VCaP (cell line): Measurements from ENCODE around the gene CLEC4E.
"Not testable (repeated sequence)": the region's sequence is repeated elsewhere in the genome, so short reads cannot be mapped to it uniquely, and the experiment has no call there.

Experiments
- H3K27ac ChIP-seq: fragments of 450-650 bp; 2 replicates; pipeline ENCODE4 v1.5.1; 2017
- TF ChIP-seq, protein P1 (sequence below): fragments of 450-650 bp; conservative IDR thresholded peaks from 2 replicates; pipeline ENCODE4 v1.5.1; 2017; ENCODE audit warnings: mild to moderate bottlenecking, moderate library complexity

CLEC4E gene

DNA sequence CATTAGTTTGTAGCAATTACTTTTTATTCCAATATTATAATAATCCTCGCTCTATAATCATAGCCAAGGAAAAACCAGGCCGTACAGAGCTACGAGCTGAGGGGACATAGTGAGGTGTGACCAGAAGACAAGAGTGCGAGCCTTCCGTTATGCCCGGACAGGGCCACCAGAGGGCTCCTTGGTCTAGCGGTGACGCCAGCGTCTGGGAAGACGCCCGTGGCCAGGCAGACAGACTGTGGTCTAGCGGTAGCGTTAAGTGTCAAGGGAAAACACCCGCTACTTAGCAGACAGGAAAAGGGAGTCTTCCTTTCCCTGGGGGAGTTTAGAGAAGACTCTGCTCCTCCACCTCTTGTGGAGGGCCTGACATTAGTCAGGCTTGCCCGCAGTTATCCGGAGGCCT, 2.9 kb downstream of the CLEC4E start:
- TF ChIP-seq, protein P1, sequence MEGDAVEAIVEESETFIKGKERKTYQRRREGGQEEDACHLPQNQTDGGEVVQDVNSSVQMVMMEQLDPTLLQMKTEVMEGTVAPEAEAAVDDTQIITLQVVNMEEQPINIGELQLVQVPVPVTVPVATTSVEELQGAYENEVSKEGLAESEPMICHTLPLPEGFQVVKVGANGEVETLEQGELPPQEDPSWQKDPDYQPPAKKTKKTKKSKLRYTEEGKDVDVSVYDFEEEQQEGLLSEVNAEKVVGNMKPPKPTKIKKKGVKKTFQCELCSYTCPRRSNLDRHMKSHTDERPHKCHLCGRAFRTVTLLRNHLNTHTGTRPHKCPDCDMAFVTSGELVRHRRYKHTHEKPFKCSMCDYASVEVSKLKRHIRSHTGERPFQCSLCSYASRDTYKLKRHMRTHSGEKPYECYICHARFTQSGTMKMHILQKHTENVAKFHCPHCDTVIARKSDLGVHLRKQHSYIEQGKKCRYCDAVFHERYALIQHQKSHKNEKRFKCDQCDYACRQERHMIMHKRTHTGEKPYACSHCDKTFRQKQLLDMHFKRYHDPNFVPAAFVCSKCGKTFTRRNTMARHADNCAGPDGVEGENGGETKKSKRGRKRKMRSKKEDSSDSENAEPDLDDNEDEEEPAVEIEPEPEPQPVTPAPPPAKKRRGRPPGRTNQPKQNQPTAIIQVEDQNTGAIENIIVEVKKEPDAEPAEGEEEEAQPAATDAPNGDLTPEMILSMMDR = peak; percentile 52

DNA sequence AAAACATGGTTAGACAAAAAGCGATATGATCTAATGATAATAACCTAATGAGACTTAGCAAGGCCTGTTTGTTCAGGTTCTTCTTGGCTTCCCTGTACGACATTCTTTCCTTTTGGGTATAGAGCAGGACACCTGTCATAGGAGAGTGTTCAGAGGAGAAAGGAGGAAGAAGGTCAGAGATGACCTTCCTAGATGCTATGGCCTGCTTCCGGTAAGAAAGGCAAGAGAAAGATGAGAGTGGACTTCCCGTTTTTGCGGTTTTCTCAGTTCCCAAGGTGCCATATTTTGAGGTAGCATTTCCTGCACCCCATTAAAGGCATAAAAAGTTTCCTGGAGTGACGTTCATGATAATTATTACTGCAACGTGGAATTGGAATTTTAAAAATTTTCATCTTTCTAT, 8.7 kb downstream of the CLEC4E start:
- TF ChIP-seq, protein P1 = no peak
- no peak overlapping the region for H3K27ac ChIP-seq

More for the DNA sequence above, 2.9 kb downstream of the CLEC4E start:
- not testable (repeated sequence) for H3K27ac ChIP-seq

DNA sequence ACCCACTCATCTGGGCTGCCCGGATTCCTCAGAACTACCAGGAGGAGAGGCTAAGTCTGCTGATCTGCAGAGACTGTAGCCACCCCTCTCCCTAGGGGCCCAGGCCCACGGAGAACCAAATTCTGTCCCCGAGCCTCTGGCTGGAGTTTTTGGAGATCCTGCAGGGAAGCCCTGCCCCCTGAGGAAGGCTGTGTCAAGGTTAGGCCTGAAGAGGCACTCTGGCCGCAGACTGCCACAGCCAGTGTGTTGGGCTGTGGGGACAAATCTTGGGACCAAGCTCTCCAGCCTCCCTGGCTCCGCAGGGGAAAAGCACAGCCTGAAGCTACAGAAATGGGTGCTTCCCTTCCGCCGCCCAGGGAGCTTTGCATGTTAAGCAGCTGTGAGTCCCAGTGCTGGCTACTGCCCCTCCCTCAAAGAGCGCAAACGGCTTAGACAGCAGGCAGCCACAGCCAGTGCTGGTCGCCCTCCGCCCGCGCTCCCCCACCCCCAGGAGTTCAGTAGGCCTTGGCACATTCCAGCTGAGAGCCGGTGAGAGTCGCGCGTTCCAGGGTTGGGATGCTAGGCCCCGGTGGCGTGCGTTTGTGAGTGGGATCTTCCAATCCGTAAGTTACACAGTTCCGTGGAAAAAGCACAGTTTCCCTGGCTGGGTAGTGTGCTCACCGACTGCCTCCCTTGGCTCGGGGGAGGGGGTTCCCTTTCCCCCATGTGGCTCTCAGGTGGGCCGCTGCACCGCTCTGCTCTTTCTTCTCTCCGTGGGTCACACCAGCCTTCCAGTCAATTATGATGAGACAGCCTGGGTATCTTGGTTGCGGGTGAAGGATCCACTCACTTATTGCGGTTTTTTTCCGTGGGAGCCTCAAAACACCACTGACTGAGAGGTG, 13.2 kb downstream of the CLEC4E start:
- TF ChIP-seq, protein P1 = no peak
- no peak overlapping the region for H3K27ac ChIP-seq

DNA sequence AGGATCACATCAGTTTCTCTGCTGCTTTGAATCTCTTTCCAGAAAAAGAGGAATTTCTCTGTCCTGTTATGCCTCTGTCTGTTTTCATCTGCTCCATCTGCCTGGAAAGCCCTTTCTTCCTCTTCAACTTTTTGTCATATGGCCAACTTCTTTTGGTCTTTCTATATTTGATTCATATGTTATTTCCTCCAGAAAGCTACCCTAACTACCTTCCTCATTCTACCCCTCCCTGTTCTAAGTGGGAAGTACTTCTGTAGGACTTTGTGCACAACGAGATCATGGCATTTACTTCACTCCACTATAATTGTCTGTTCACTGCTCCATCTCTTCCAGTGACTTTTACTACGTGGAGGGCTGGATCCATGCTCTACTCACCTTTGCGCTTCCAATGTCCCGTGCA, 21.5 kb downstream of the CLEC4E start:
- TF ChIP-seq, protein P1 = no peak
- H3K27ac ChIP-seq = no peak overlapping the region

DNA sequence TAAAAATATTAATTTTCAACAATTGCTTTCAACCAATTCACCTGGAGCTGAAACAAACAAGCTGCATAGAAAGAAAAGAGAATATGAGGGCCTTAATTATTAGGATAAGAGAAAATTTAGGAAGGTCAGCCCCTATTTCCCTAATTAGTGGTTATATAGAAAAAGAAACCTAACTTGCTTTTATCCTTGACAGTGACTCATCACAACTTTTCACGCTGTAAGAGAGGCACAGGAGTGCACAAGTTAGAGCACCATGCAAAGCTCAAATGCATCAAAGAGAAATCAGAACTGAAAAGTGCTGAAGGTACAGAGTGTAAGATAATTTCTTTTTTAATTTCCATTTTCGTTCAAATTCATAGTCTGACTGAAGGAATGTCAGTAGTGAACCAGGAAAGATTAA, 22.7 kb downstream of the CLEC4E start:
- no peak overlapping the region for H3K27ac ChIP-seq
- TF ChIP-seq, protein P1 = no peak

DNA sequence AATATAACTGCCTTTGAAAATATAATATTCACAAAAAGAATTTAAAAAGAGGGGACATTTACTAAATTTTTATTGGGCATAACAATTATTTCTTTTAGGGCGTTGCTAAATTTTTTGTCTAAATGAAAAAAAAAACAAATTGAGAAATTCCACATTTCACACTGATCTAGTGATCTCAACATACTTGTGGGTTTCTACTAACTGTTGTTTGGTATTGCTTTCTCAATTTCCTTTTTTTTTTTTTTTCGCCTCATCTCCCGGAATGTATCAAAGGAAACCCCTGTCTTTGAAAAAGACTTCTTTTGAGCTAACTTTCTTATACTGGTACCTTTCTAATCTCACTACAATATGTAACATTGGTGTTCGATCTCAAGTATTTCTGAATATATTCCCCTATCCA, 27.4 kb downstream of the CLEC4E start, which contains the start of gene CLEC4D:
CLEC4D (plus strand) TSS at position 248 of the 400 bp plus-strand sequence. CDS start 230 bp downstream, outside the sequence.
- TF ChIP-seq, protein P1 = no peak
- H3K27ac ChIP-seq = no peak within 1 kb of the TSS

DNA sequence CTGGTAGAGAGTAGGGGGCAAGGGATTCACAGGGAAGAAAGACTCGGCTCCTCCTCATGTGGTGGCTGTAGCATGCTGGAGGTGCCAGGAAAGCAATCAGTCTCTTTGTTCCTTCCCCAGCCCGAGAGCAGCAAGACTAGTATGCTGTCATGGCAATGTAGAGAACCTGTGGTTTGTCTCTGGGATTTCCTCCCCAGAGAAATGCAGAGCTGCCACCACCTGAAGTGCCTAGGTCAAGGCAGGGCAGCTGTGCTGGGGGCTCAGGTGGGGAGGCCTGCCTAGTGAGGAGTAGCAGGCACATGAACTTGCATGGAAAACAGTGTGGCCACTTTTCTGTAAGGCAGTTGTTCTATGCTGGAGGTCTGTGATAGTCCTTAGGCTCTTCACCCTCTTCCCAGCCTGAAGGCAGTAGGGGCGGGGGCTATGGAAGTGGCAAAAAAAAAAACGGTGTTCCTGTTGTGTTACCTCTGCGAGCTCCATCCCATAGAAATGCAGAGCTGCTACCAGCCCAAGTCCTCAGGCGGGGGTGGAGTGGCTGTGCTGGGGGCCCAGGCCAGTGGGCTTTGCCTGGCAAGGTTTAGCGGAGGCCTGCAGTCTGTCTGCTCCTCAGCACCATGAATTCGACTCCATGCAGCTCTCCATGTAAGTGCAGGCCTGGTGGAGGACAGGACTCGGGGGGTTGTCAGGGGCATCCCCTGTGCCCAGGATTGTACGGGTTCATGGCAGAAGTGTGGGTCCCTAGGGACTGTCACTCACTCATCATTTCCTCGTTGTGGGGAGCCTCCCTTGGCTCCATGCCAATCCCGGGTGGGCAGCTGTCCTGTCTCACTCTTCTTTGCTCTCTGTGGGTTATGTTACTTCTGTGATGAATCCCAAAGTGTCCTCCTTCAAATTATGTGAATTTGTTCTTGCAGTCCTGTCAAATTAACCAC, 31.5 kb downstream of the CLEC4E start:
- no peak overlapping the region for H3K27ac ChIP-seq
- TF ChIP-seq, protein P1 = no peak
